DOHH2 (cell line): ENCODE data around the gene BTG2.
"Not testable (repeated sequence)": the region's sequence is repeated elsewhere in the genome, so short reads cannot be mapped to it uniquely, and the experiment has no call there.

ENCODE experiments used
- H3F3A ChIP-seq: fragments of 200-600 bp; sonication (generic), shearing (Covaris generic); 2 replicates; pipeline ENCODE4 v1.6.0; 2016; ENCODE audit warnings: antibody characterized with exemption, mild to moderate bottlenecking; ENCODE audit not compliant: control insufficient read depth, insufficient read depth
- H3K27ac ChIP-seq: fragments of 200-600 bp; sonication (generic); 2 replicates; pipeline ENCODE4 v1.5.1; 2014; ENCODE audit warnings: low read depth, mild to moderate bottlenecking, low read length, moderate library complexity
- H3K27me3 ChIP-seq: fragments of 200-600 bp; sonication (generic); 2 replicates; pipeline ENCODE4 v1.6.1; 2014; ENCODE audit warnings: mild to moderate bottlenecking, low read length, mixed read lengths; ENCODE audit not compliant: control insufficient read depth
- H3K36me3 ChIP-seq: fragments of 200-600 bp; sonication (generic); 2 replicates; pipeline ENCODE4 v1.6.1; 2014; ENCODE audit warnings: mild to moderate bottlenecking, low read length, moderate library complexity, mixed read lengths; ENCODE audit not compliant: control insufficient read depth
- H3K4me1 ChIP-seq: fragments of 200-600 bp; sonication (generic); 2 replicates; pipeline ENCODE4 v1.6.1; 2014; ENCODE audit warnings: mild to moderate bottlenecking, low read length, mixed read lengths; ENCODE audit not compliant: control insufficient read depth
- H3K4me2 ChIP-seq: fragments of 200-600 bp; sonication (generic); 2 replicates; pipeline ENCODE4 v1.6.0; 2014; ENCODE audit warnings: mild to moderate bottlenecking, low read length, moderate library complexity
- H3K4me3 ChIP-seq: fragments of 200-600 bp; sonication (generic); 2 replicates; pipeline ENCODE4 v1.5.1; 2014; ENCODE audit warnings: mild to moderate bottlenecking, low read length, mixed read lengths
- H3K79me2 ChIP-seq: fragments of 200-600 bp; sonication (generic); 2 replicates; pipeline ENCODE4 v1.6.1; 2014; ENCODE audit warnings: mild to moderate bottlenecking, low read length, mixed read lengths; ENCODE audit not compliant: control insufficient read depth
- H3K9me2 ChIP-seq: fragments of 200-600 bp; sonication (generic); replicated peaks from 2 replicates; pipeline ENCODE4 v1.6.1; 2014; ENCODE audit warnings: mild to moderate bottlenecking, low read length, mixed read lengths; ENCODE audit not compliant: control insufficient read depth
- H3K9me3 ChIP-seq: fragments of 200-600 bp; sonication (generic); 2 replicates; pipeline ENCODE4 v1.6.1; 2014; ENCODE audit warnings: antibody characterized with exemption, low read length, mixed read lengths; ENCODE audit not compliant: control insufficient read depth, insufficient read depth
- H4K20me1 ChIP-seq: fragments of 200-600 bp; sonication (generic); 2 replicates; pipeline ENCODE4 v1.6.0; 2014; ENCODE audit warnings: low read depth, mild to moderate bottlenecking, antibody characterized with exemption, low read length, moderate library complexity; ENCODE audit not compliant: control insufficient read depth, insufficient read depth
- CTCF ChIP-seq: fragments of 200-600 bp; sonication (generic); IDR thresholded peaks from one replicate; pipeline ENCODE4 v1.5.1; 2014; ENCODE audit warnings: antibody characterized with exemption, mild to moderate bottlenecking, low read depth, low read length; ENCODE audit not compliant: poor library complexity, severe bottlenecking
- EZH2phosphoT487 ChIP-seq: fragments of 200-600 bp; sonication (generic); IDR thresholded peaks from 2 replicates; pipeline ENCODE4 v1.6.1; 2017; ENCODE audit warnings: borderline replicate concordance, mild to moderate bottlenecking, antibody characterized with exemption, low read length, moderate library complexity, mixed read lengths

Gene BTG2

GRCh38 chr1:203308328-203308922 lies 3.1 kb downstream of the BTG2 start:
- H3K9me2 ChIP-seq = no peaks in the 10 kb centered on the region
- H3K4me2 ChIP-seq = peak overlapping the region; percentile 98
- peaks cover 76% of the 10 kb centered on the region for H3K36me3 ChIP-seq
- H3K79me2 ChIP-seq = peaks cover 74% of the 10 kb centered on the region
- H3F3A ChIP-seq = peaks cover 76% of the 10 kb centered on the region
- H3K4me1 ChIP-seq = peaks cover 54% of the 10 kb centered on the region
- H4K20me1 ChIP-seq = peaks cover 34% of the 10 kb centered on the region
- H3K4me3 ChIP-seq = peak overlapping the region; percentile 99
- peak overlapping the region; percentile 99 for H3K27ac ChIP-seq
- H3K9me3 ChIP-seq = no peaks in the 10 kb centered on the region
- no peak for TF ChIP-seq EZH2phosphoT487
- no peak for TF ChIP-seq CTCF
- no peaks in the 10 kb centered on the region for H3K27me3 ChIP-seq

DNA sequence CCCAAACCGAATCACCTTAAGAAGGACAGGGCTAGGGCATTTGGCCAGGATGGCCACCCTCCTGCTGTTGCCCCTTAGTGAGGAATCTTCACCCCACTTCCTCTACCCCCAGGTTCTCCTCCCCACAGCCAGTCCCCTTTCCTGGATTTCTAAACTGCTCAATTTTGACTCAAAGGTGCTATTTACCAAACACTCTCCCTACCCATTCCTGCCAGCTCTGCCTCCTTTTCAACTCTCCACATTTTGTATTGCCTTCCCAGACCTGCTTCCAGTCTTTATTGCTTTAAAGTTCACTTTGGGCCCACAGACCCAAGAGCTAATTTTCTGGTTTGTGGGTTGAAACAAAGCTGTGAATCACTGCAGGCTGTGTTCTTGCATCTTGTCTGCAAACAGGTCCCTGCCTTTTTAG lies 3.6 kb downstream of the BTG2 start:
- Histone ChIP-seq H3K9me2 (no peaks in the 10 kb centered on the region), H3K27me3 (no peaks in the 10 kb centered on the region), H3K27ac (peak overlapping the region; percentile 99), H3K36me3 (peaks cover 74% of the 10 kb centered on the region), H3F3A (peaks cover 74% of the 10 kb centered on the region), H3K4me1 (peaks cover 49% of the 10 kb centered on the region), H3K9me3 (no peaks in the 10 kb centered on the region), H3K4me2 (peak overlapping the region; percentile 98), H3K79me2 (peaks cover 69% of the 10 kb centered on the region), H4K20me1 (peaks cover 34% of the 10 kb centered on the region), H3K4me3 (peak overlapping the region; percentile 99)
- TF ChIP-seq EZH2phosphoT487 (no peak), CTCF (no peak)

GRCh38 chr1:203311368-203312301 lies 6.3 kb downstream of the BTG2 start:
- no peaks in the 10 kb centered on the region for H3K9me2 ChIP-seq
- no peak overlapping the region for H3K4me2 ChIP-seq
- peak overlapping the region; percentile 19 for H3K27ac ChIP-seq
- no peak for TF ChIP-seq EZH2phosphoT487
- TF ChIP-seq CTCF = no peak
- H4K20me1 ChIP-seq = peaks cover 26% of the 10 kb centered on the region
- H3K27me3 ChIP-seq = no peaks in the 10 kb centered on the region
- peaks cover 57% of the 10 kb centered on the region for H3K36me3 ChIP-seq
- H3K4me1 ChIP-seq = peaks cover 45% of the 10 kb centered on the region
- H3K4me3 ChIP-seq = no peak overlapping the region
- H3K79me2 ChIP-seq = peaks cover 44% of the 10 kb centered on the region
- peaks cover 68% of the 10 kb centered on the region for H3F3A ChIP-seq
- no peaks in the 10 kb centered on the region for H3K9me3 ChIP-seq

- H3K9me2 ChIP-seq = not testable (repeated sequence)
Measured at GRCh38 chr1:203314025-203314759, 8.9 kb downstream of the BTG2 start.

More at GRCh38 chr1:203314025-203314759, 8.9 kb downstream of the BTG2 start:
- not testable (repeated sequence) for H3K27me3 ChIP-seq, H3K4me2 ChIP-seq, H3K9me3 ChIP-seq, H3K4me3 ChIP-seq, H3K27ac ChIP-seq, H4K20me1 ChIP-seq
- peaks cover 21% of the 10 kb centered on the region for H3K79me2 ChIP-seq
- peaks cover 32% of the 10 kb centered on the region for H3K36me3 ChIP-seq
- peaks cover 56% of the 10 kb centered on the region for H3F3A ChIP-seq
- peaks cover 49% of the 10 kb centered on the region for H3K4me1 ChIP-seq
